IMR-90 (cell line): Measurements from ENCODE around the gene TERF2IP.

Experiments used
- CTCF ChIP-seq: conservative IDR thresholded peaks from 2 replicates; pipeline ENCODE4 v1.5.1; 2012; ENCODE audit warnings: mild to moderate bottlenecking, low read depth, low read length, improper control_type of control experiment
- POLR2A ChIP-seq: IDR thresholded peaks from 2 replicates; pipeline ENCODE4 v1.6.1; 2012; ENCODE audit warnings: mild to moderate bottlenecking, low read depth, low read length
- USF2 ChIP-seq: fragments of 150-350 bp; IDR thresholded peaks from 2 replicates; pipeline ENCODE4 v1.6.1; 2017; ENCODE audit warnings: mild to moderate bottlenecking, antibody characterized with exemption, low read length, low read depth

- TF ChIP-seq CTCF (0 out of 2 replicates have a peak, but pooled peaks have one; percentile 6), USF2 (no peak), POLR2A (no peak)
Observed at GRCh38 chr16:75695708-75696107, 48.1 kb downstream of the TERF2IP start.
